Smooth muscle cell (in vitro differentiated cells): ENCODE results near the gene SIRT2. TPM values are rescaled to one million over a fixed set of nuclear protein-coding genes. Genes with fewer than 3 reads are reported as not detected.

Source experiments
- DNase-seq: peaks from one replicate; lab custom pipeline; 2025; ENCODE audit not compliant: unreplicated experiment; lab: John Stamatoyannopoulos, UW
- H2AFZ ChIP-seq: fragments of 200-600 bp; sonication (generic); 2 replicates; pipeline ENCODE4 v1.6.0; 2016; ENCODE audit warnings: antibody characterized with exemption, low read depth, mild to moderate bottlenecking
- H3F3A ChIP-seq: fragments of 200-600 bp; sonication (generic); 2 replicates; pipeline ENCODE4 v1.6.0; 2017; ENCODE audit warnings: antibody characterized with exemption, low read depth
- H3K27ac ChIP-seq: fragments of 200-600 bp; sonication (generic); 2 replicates; pipeline ENCODE4 v1.5.1; 2016; ENCODE audit warnings: low read depth, mild to moderate bottlenecking
- H3K27me3 ChIP-seq: fragments of 200-600 bp; sonication (generic); 2 replicates; pipeline ENCODE4 v1.6.1; 2016; ENCODE audit warnings: low read depth, mild to moderate bottlenecking
- H3K36me3 ChIP-seq: fragments of 200-600 bp; sonication (generic); 2 replicates; pipeline ENCODE4 v1.5.1; 2016; ENCODE audit warnings: low read depth
- H3K4me1 ChIP-seq: fragments of 200-600 bp; sonication (generic); 2 replicates; pipeline ENCODE4 v1.5.1; 2016; ENCODE audit warnings: low read depth
- H3K4me2 ChIP-seq: fragments of 200-600 bp; sonication (generic); 2 replicates; pipeline ENCODE4 v1.6.0; 2016; ENCODE audit warnings: mild to moderate bottlenecking
- H3K4me3 ChIP-seq: fragments of 200-600 bp; sonication (generic); 2 replicates; pipeline ENCODE4 v1.5.1; 2016; ENCODE audit warnings: mild to moderate bottlenecking
- H3K79me2 ChIP-seq: fragments of 200-600 bp; sonication (generic); 2 replicates; pipeline ENCODE4 v1.6.0; 2016; ENCODE audit warnings: low read depth, mild to moderate bottlenecking
- H3K9ac ChIP-seq: fragments of 200-600 bp; sonication (generic); 2 replicates; pipeline ENCODE4 v1.6.0; 2016; ENCODE audit warnings: low read depth
- H3K9me3 ChIP-seq: fragments of 200-600 bp; sonication (generic); replicated peaks from 2 replicates; pipeline ENCODE4 v1.5.1; 2016; ENCODE audit warnings: low read depth
- H4K20me1 ChIP-seq: fragments of 200-600 bp; sonication (generic); 2 replicates; pipeline ENCODE4 v1.6.0; 2016; ENCODE audit warnings: low read depth
- CTCF ChIP-seq: fragments of 200-600 bp; sonication (generic); IDR thresholded peaks from 2 replicates; pipeline ENCODE4 v1.5.1; 2017; ENCODE audit warnings: borderline replicate concordance, mild to moderate bottlenecking, antibody characterized with exemption; ENCODE audit not compliant: insufficient read depth, poor library complexity, severe bottlenecking
- WGBS: methylation state at CpG from one replicate; pipeline ENCODE4 v1.1.7; 2016; ENCODE audit warnings: low lambda C conversion rate; 5-methylcytosine and 5-hydroxymethylcytosine counted together
- polyA plus RNA-seq: library from polyadenylated mRNA; unstranded; fragments of >200 nt; fragmentation: Nextera tagmentation; extraction: Ambion mirVana; gene quantifications from 2 replicates; pipeline ENCODE4 v1.2.1, GENCODE V29; 2016
- total RNA-seq: library from RNA; depleted of rRNA; stranded (reverse); fragments of >200 nt; gene quantifications from 2 replicates; pipeline ENCODE4 v1.2.3, GENCODE V29; 2014

The SIRT2 gene
- total and polyA plus RNA-seq, 2 experiments from 2014 or later = 30.7 to 48.4 TPM

GRCh38 chr19:38917921-38918491, 18.6 kb upstream of the SIRT2 start:
- DNase-seq = no peak
- TF ChIP-seq CTCF = no peak

GRCh38 chr19:38917516-38917915, 18.1 kb upstream of the SIRT2 start:
- Histone ChIP-seq H3K4me1 (no peaks in the 10 kb centered on the region), H3K9me3 (no peaks in the 10 kb centered on the region), H3K36me3 (no peaks in the 10 kb centered on the region), H3K9ac (no peak overlapping the region), H3K4me2 (no peak overlapping the region), H3K4me3 (no peak overlapping the region), H4K20me1 (no peaks in the 10 kb centered on the region), H3K79me2 (no peaks in the 10 kb centered on the region), H3K27ac (no peak overlapping the region), H3K27me3 (no peaks in the 10 kb centered on the region), H3F3A (no peaks in the 10 kb centered on the region), H2AFZ (no peak overlapping the region)
- TF ChIP-seq CTCF = no peak
- no peak for DNase-seq
- WGBS = 96% methylated on average over 9 of the region's 9 CpGs

More at GRCh38 chr19:38917921-38918491, 18.6 kb upstream of the SIRT2 start:
- H4K20me1 ChIP-seq = no peaks in the 10 kb centered on the region
- no peak overlapping the region for H2AFZ ChIP-seq
- H3K9ac ChIP-seq = no peak overlapping the region
- H3F3A ChIP-seq = no peaks in the 10 kb centered on the region
- no peaks in the 10 kb centered on the region for H3K4me1 ChIP-seq
- H3K4me2 ChIP-seq = no peak overlapping the region
- no peaks in the 10 kb centered on the region for H3K9me3 ChIP-seq
- no peak overlapping the region for H3K27ac ChIP-seq
- 90% methylated on average over 13 of the region's 13 CpGs for WGBS
- H3K27me3 ChIP-seq = no peaks in the 10 kb centered on the region
- no peaks in the 10 kb centered on the region for H3K36me3 ChIP-seq
- H3K4me3 ChIP-seq = no peak overlapping the region
- no peaks in the 10 kb centered on the region for H3K79me2 ChIP-seq

- no peaks in the 10 kb centered on the region for H3K4me1 ChIP-seq
- no peak overlapping the region for H3K9ac ChIP-seq
- no peak overlapping the region for H3K4me2 ChIP-seq
- H3K9me3 ChIP-seq = no peaks in the 10 kb centered on the region
- H4K20me1 ChIP-seq = no peaks in the 10 kb centered on the region
- WGBS = 94% methylated on average over 44 of the region's 44 CpGs
- H2AFZ ChIP-seq = no peak overlapping the region
- H3K4me3 ChIP-seq = no peak overlapping the region
- no peak overlapping the region for H3K27ac ChIP-seq
- H3K79me2 ChIP-seq = no peaks in the 10 kb centered on the region
- DNase-seq = no peak
- H3K36me3 ChIP-seq = no peaks in the 10 kb centered on the region
- H3F3A ChIP-seq = no peaks in the 10 kb centered on the region
- TF ChIP-seq CTCF = no peak
- H3K27me3 ChIP-seq = no peaks in the 10 kb centered on the region
Measured at GRCh38 chr19:38915329-38916321, 16.2 kb upstream of the SIRT2 start.
